H1 (cell line): ENCODE measurements around the gene FHIP1B. TPM values are rescaled to one million over a fixed set of nuclear protein-coding genes. Genes with fewer than 3 reads are reported as not detected.

Experiments used
- CTCF ChIA-PET: fragments of 300-600 bp; sonication (Branson Sonifier 250); formaldehyde crosslinking; loops from one replicate; lab custom pipeline; 2021; ENCODE audit not compliant: partially characterized antibody; lab: Charles Lee
- POLR2A ChIA-PET: fragments of 300-600 bp; sonication (Branson Sonifier 250); formaldehyde crosslinking; loops from one replicate; lab custom pipeline; 2021; ENCODE audit warnings: inconsistent platforms; ENCODE audit not compliant: partially characterized antibody; lab: Charles Lee
- DNase-seq, 2 experiments: peaks; one replicate each; pipeline versions ENCODE4 v3.0.0 to v3.0.0-alpha.2; 2010 to 2022; ENCODE audit warnings: low spot score in 2 of 2, low read depth in 1 of 2, mixed read lengths in 1 of 2
- FAIRE-seq: peaks from 2 replicates; lab custom pipeline; 2011; peaks lifted over from hg19 to GRCh38; lab: Jason Lieb, UNC
- H2AFZ ChIP-seq: 2 replicates; pipeline ENCODE4 v1.8.1; 2012; ENCODE audit warnings: low read length, inconsistent platforms
- H2AK5ac ChIP-seq: 2 replicates; pipeline ENCODE4 v1.6.1; 2013; ENCODE audit warnings: low read depth, low read length
- H2BK120ac ChIP-seq: replicated peaks from 2 replicates; pipeline ENCODE3; 2013; ENCODE audit warnings: low read depth, low read length, inconsistent platforms
- H2BK12ac ChIP-seq: 2 replicates; pipeline ENCODE4 v1.6.1; 2013; ENCODE audit warnings: low read depth, low read length
- H2BK15ac ChIP-seq: 2 replicates; pipeline ENCODE4 v1.6.1; 2013; ENCODE audit warnings: low read length
- H2BK20ac ChIP-seq: 2 replicates; pipeline ENCODE4 v1.6.1; 2013; ENCODE audit warnings: low read length
- H2BK5ac ChIP-seq: 2 replicates; pipeline ENCODE4 v1.6.1; 2013; ENCODE audit warnings: low read depth, low read length
- H3K14ac ChIP-seq: 2 replicates; pipeline ENCODE4 v1.6.1; 2013; ENCODE audit warnings: inconsistent platforms; ENCODE audit not compliant: insufficient read length
- H3K18ac ChIP-seq: 2 replicates; pipeline ENCODE4 v1.6.1; 2013; ENCODE audit warnings: low read length; ENCODE audit errors: extremely low read depth
- H3K23ac ChIP-seq: 2 replicates; pipeline ENCODE4 v1.6.1; 2013; ENCODE audit warnings: inconsistent platforms; ENCODE audit not compliant: insufficient read length
- H3K23me2 ChIP-seq: 2 replicates; pipeline ENCODE4 v1.6.1; 2013; ENCODE audit warnings: low read depth, low read length
- H3K27ac ChIP-seq: 2 replicates; pipeline ENCODE4 v1.6.1; 2011; ENCODE audit warnings: low read depth, low read length, inconsistent platforms
- H3K27me3 ChIP-seq, 4 experiments: replicated peaks in 1 of 4; 1 replicate in 1 of 4; 2 replicates in 3 of 4; pipeline versions ENCODE4 v1.6.1 to v1.8.1; 2011 to 2013; ENCODE audit warnings: low read length in 3 of 4, mild to moderate bottlenecking in 3 of 4, inconsistent platforms in 2 of 4, mixed read lengths in 2 of 4, moderate library complexity in 1 of 4; ENCODE audit not compliant: control insufficient read depth in 3 of 4, insufficient read depth in 3 of 4; ENCODE audit errors: extremely low read depth in 1 of 4
- H3K36me3 ChIP-seq, 4 experiments: 2 replicates each; pipeline versions ENCODE4 v1.6.1 to v1.8.1; 2011 to 2013; ENCODE audit warnings: mild to moderate bottlenecking in 4 of 4, low read length in 3 of 4, moderate library complexity in 2 of 4, control low read depth in 1 of 4, inconsistent platforms in 1 of 4; ENCODE audit not compliant: insufficient read depth in 4 of 4, control insufficient read depth in 2 of 4
- H3K4ac ChIP-seq: replicated peaks from 2 replicates; pipeline ENCODE3; 2013; ENCODE audit warnings: low read length, low read depth, mixed read lengths, inconsistent platforms; ENCODE audit not compliant: insufficient read length
- H3K4me1 ChIP-seq, 4 experiments: replicated peaks in 1 of 4; 1 replicate in 1 of 4; 2 replicates in 3 of 4; pipeline versions ENCODE4 v1.6.1 to v1.8.1; 2011 to 2013; ENCODE audit warnings: low read length in 3 of 4, inconsistent platforms in 2 of 4, mixed read lengths in 1 of 4; ENCODE audit not compliant: insufficient read depth in 4 of 4, control insufficient read depth in 3 of 4
- H3K4me2 ChIP-seq, 2 experiments: 2 replicates each; pipeline versions ENCODE4 v1.6.1 to v1.8.1; 2011 to 2013; ENCODE audit warnings: low read depth in 2 of 2, low read length in 2 of 2, control low read depth in 1 of 2, inconsistent platforms in 1 of 2, mild to moderate bottlenecking in 1 of 2; ENCODE audit not compliant: insufficient read depth in 1 of 2
- H3K4me3 ChIP-seq, 4 experiments: fragments of 200-600, 300-600 bp in 1 of 4; sonication (generic), shearing (Covaris generic), sonication (Bioruptor Twin) in 1 of 4; 2 replicates each; pipeline versions ENCODE4 v1.5.1 to v1.8.1; 2011 to 2016; ENCODE audit warnings: low read length in 4 of 4, low read depth in 3 of 4, control low read depth in 2 of 4, inconsistent platforms in 2 of 4, mild to moderate bottlenecking in 2 of 4, mixed read lengths in 1 of 4, moderate library complexity in 1 of 4; ENCODE audit not compliant: insufficient read depth in 2 of 4; ENCODE audit errors: extremely low read depth in 1 of 4
- H3K56ac ChIP-seq: replicated peaks from 2 replicates; pipeline ENCODE3; 2013; ENCODE audit warnings: low read depth, mild to moderate bottlenecking, mixed read lengths, low read length, inconsistent platforms; ENCODE audit not compliant: insufficient read length
- H3K79me1 ChIP-seq: 2 replicates; pipeline ENCODE4 v1.6.1; 2013; ENCODE audit warnings: low read depth, low read length, control low read depth
- H3K79me2 ChIP-seq, 2 experiments: 2 replicates each; pipeline versions ENCODE4 v1.6.1 to v1.8.1; 2012 to 2013; ENCODE audit warnings: low read length in 2 of 2, mild to moderate bottlenecking in 2 of 2, inconsistent platforms in 1 of 2; ENCODE audit not compliant: insufficient read depth in 2 of 2, control insufficient read depth in 1 of 2
- H3K9ac ChIP-seq, 4 experiments: replicated peaks in 1 of 4; 1 replicate in 1 of 4; 2 replicates in 3 of 4; pipeline versions ENCODE4 v1.6.1 to v1.8.1; 2011 to 2013; ENCODE audit warnings: low read depth in 3 of 4, low read length in 3 of 4, control low read depth in 2 of 4, mild to moderate bottlenecking in 2 of 4, moderate library complexity in 2 of 4, inconsistent platforms in 1 of 4; ENCODE audit errors: extremely low read depth in 1 of 4
- H3K9me3 ChIP-seq, 2 experiments: 2 replicates each; pipeline versions ENCODE4 v1.6.1 to v1.8.1; 2012 to 2013; ENCODE audit warnings: mild to moderate bottlenecking in 2 of 2, moderate library complexity in 2 of 2, control low read depth in 1 of 2, inconsistent platforms in 1 of 2, low read depth in 1 of 2, low read length in 1 of 2, mixed read lengths in 1 of 2; ENCODE audit not compliant: insufficient read depth in 2 of 2
- H4K20me1 ChIP-seq, 2 experiments: replicated peaks in 1 of 2; 2 replicates each; pipeline versions ENCODE3 to v1.8.1; 2011 to 2013; ENCODE audit warnings: inconsistent platforms in 2 of 2, low read length in 2 of 2, mild to moderate bottlenecking in 1 of 2; ENCODE audit not compliant: insufficient read depth in 2 of 2, control insufficient read depth in 1 of 2
- H4K5ac ChIP-seq: 2 replicates; pipeline ENCODE4 v1.6.1; 2013; ENCODE audit warnings: low read length, low read depth, mixed read lengths, inconsistent platforms; ENCODE audit not compliant: insufficient read length
- H4K8ac ChIP-seq: 2 replicates; pipeline ENCODE4 v1.8.0; 2013; ENCODE audit warnings: mild to moderate bottlenecking, moderate library complexity, low read length, inconsistent platforms; ENCODE audit not compliant: insufficient read depth; ENCODE audit errors: extremely low read depth
- H4K91ac ChIP-seq: replicated peaks from 2 replicates; pipeline ENCODE3; 2013; ENCODE audit warnings: low read length, mixed read lengths, inconsistent platforms; ENCODE audit not compliant: insufficient read length
- ASH2L ChIP-seq: fragments of 200-600, 300-600 bp; sonication (generic); IDR thresholded peaks from one replicate; pipeline ENCODE4 v1.7.1; 2017; ENCODE audit warnings: low read length
- SIX5 ChIP-seq: IDR thresholded peaks from 2 replicates; pipeline ENCODE4 v1.6.1; 2011; ENCODE audit warnings: mild to moderate bottlenecking, low read depth, low read length
- WGBS, 2 experiments: shearing (Covaris generic) in 1 of 2; methylation state at CpG; one replicate each; pipeline versions ENCODE4 v1.1.6 to v1.1.7; 2013 to 2015; ENCODE audit warnings: low lambda C conversion rate in 2 of 2, mixed read lengths in 2 of 2, inconsistent platforms in 1 of 2, low coverage in 1 of 2, missing lambda C conversion rate in 1 of 2; ENCODE audit not compliant: insufficient replicate concordance in 2 of 2, insufficient coverage in 1 of 2, insufficient read length in 1 of 2; ENCODE audit errors: extremely low coverage in 1 of 2, missing lambda C conversion rate in 1 of 2; 5-methylcytosine and 5-hydroxymethylcytosine counted together
- polyA plus RNA-seq, 7 experiments: library from polyadenylated mRNA; depleted of rRNA in 3 of 7; stranded (reverse) in 5 of 7; unstranded in 2 of 7; fragments of >200 nt in 5 of 7; fragments of 200-250 nt in 2 of 7; gene quantifications; 1 replicate in 5 of 7; 2 replicates in 1 of 7; 4 replicates in 1 of 7; pipeline versions ENCODE4 v1.2.1 to v1.2.3, GENCODE V29; 2011 to 2013; ENCODE audit warnings: missing spikeins in 2 of 7, mixed read lengths in 2 of 7
- total RNA-seq: library from RNA; stranded (reverse); fragmentation: NEBNext Ultra II Directional; extraction: Animal tissue kit (Norgen Biotek cat#: 25700); gene quantifications from 2 replicates; pipeline ENCODE4 v1.2.1, GENCODE V29; 2021
- TF ChIP-seq, protein P1 (sequence below), 3 experiments: IDR thresholded peaks; 1 replicate in 2 of 3; 2 replicates in 1 of 3; pipeline versions ENCODE4 v1.5.1 to v1.6.1; 2011; ENCODE audit warnings: low read length in 3 of 3, mild to moderate bottlenecking in 3 of 3, inconsistent platforms in 2 of 3, low read depth in 1 of 3, moderate library complexity in 1 of 3; ENCODE audit not compliant: insufficient read depth in 1 of 3; ENCODE audit errors: control extremely low read depth in 1 of 3

The FHIP1B gene
- total and polyA plus RNA-seq, 2 of the 8 experiments (the other 6 are each of a cell fraction or from before 2014, with no cell fraction given), result 16.8 to 41.9 TPM

DNA sequence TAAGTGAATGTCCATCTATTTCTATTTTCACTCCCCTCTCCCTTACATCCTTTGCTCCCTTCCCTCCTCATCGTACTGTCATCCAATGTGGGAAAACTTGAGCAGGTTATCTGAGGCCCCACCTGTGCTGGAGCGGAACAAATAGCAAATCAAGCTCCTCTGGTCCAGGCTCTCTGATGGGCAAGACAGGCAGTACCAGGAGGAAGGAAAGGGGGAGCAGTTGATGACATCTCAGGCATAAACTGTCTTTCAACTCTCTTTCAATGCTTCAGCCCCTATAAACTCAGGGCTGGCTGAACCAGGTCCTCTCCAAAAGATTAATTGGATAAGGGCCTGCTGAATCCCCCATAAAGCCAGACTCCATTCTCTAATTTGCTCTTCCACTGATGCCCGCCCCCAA lies 23.7 kb upstream of the FHIP1B start:
- Histone ChIP-seq H3K79me1 (no peaks in the 10 kb centered on the region), H2BK15ac (no peak overlapping the region), H3K14ac (no peak overlapping the region), H4K8ac (no peak overlapping the region), H3K23ac (no peak overlapping the region), H3K79me2 (no peaks in the 10 kb centered on the region), H4K91ac (no peak overlapping the region), H3K4me2 (peak overlapping the region; percentile 90 to 97; a peak in 3 of 4 replicates), H2BK20ac (no peak overlapping the region), H3K4ac (no peak overlapping the region), H2AFZ (no peak overlapping the region), H2BK5ac (no peak overlapping the region), H3K27ac (no peak overlapping the region), H3K18ac (no peak overlapping the region), H4K5ac (no peak overlapping the region), H3K9ac (no peak overlapping the region), H3K27me3 (peaks cover 16 to 58% (median 38%) of the 10 kb centered on the region in 4 experiments), H3K23me2 (peaks cover 13% of the 10 kb centered on the region; the same call in 1 of the 2 replicates), H3K4me3 (peak overlapping the region in 1 of 4 experiments; percentile 72; a peak in 2 of 8 replicates), H2BK12ac (no peak overlapping the region), H2BK120ac (no peak overlapping the region), H3K36me3 (no peaks in the 10 kb centered on the region), H3K9me3 (no peaks in the 10 kb centered on the region), H3K56ac (no peak overlapping the region), H4K20me1 (no peaks in the 10 kb centered on the region), H2AK5ac (no peak overlapping the region; the same call in 1 of the 2 replicates), H3K4me1 (peaks cover 0 to 18% (median 9%) of the 10 kb centered on the region in 4 experiments; a peak in 6 of 7 replicates)
- peak; percentile 1 for TF ChIP-seq ASH2L
- TF ChIP-seq, protein P1, sequence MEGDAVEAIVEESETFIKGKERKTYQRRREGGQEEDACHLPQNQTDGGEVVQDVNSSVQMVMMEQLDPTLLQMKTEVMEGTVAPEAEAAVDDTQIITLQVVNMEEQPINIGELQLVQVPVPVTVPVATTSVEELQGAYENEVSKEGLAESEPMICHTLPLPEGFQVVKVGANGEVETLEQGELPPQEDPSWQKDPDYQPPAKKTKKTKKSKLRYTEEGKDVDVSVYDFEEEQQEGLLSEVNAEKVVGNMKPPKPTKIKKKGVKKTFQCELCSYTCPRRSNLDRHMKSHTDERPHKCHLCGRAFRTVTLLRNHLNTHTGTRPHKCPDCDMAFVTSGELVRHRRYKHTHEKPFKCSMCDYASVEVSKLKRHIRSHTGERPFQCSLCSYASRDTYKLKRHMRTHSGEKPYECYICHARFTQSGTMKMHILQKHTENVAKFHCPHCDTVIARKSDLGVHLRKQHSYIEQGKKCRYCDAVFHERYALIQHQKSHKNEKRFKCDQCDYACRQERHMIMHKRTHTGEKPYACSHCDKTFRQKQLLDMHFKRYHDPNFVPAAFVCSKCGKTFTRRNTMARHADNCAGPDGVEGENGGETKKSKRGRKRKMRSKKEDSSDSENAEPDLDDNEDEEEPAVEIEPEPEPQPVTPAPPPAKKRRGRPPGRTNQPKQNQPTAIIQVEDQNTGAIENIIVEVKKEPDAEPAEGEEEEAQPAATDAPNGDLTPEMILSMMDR (IDR thresholded peaks at IDR 0.05; ENCODE audit: control extremely low read depth in 1 of 3, insufficient read depth in 1 of 3, low read depth in 1 of 3, low read length in 3 of 3), result peak; percentile 17 to 44 (median 20); a peak in 3 of 4 replicates
- TF ChIP-seq SIX5, result no peak
- no peak for FAIRE-seq
- DNase-seq, result no peak
- WGBS, 2 experiments, result 57% methylated on average over 3 of the region's 3 CpGs; no CpG with 5 or more reads in 1 of the 2 experiments
- ChIA-PET CTCF (interaction anchor here (0.6 to 14.4 kb wide), 28 partner anchors 7 to 335 kb away, joined by 3 to 166 read pairs (median 6); partner anchors contain the start of gene CNGA4), POLR2A (interaction anchor here (0.5 to 2.3 kb wide), 2 partner anchors 11 to 65 kb away, joined by 3 to 8 read pairs; no protein-coding TSS in a partner anchor)
